ENCODE measurements around the gene FHOD1. TPM values are rescaled to one million over a fixed set of nuclear protein-coding genes. Genes with fewer than 3 reads are reported as not detected.

Gene FHOD1
- total RNA-seq, 2 donors from 2014 or later: 28.5 to 31.7 TPM

DNA sequence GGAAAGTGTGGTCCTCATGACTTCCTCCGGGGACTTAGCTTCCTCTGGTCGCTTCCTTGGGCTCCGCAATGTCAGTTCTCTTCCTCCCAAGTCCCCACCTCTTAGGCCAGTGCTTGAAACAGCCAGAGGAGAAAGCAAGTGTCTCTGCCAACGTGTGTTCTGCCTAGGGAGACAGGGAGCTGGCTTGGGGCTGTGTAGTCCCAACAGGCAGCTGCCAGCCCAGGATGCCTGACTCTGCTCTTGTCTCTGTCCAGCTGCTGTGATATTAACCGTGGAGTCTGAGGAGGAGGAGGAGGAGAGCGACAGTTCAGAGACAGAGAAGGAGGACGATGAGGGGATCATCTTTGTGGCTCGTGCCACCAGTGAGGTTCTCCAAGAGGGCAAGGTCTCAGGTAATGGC is 18.6 kb upstream of the FHOD1 start:
- no peak for ATAC-seq (ENCODE audit: insufficient number of reproducible peaks, low FRiP score, low read depth)
- no peak for DNase-seq (ENCODE audit: low spot score)
- no peaks in the 10 kb centered on the region for H3K36me3 ChIP-seq
- H3K27ac ChIP-seq: no peak overlapping the region
- TF ChIP-seq, protein P1, sequence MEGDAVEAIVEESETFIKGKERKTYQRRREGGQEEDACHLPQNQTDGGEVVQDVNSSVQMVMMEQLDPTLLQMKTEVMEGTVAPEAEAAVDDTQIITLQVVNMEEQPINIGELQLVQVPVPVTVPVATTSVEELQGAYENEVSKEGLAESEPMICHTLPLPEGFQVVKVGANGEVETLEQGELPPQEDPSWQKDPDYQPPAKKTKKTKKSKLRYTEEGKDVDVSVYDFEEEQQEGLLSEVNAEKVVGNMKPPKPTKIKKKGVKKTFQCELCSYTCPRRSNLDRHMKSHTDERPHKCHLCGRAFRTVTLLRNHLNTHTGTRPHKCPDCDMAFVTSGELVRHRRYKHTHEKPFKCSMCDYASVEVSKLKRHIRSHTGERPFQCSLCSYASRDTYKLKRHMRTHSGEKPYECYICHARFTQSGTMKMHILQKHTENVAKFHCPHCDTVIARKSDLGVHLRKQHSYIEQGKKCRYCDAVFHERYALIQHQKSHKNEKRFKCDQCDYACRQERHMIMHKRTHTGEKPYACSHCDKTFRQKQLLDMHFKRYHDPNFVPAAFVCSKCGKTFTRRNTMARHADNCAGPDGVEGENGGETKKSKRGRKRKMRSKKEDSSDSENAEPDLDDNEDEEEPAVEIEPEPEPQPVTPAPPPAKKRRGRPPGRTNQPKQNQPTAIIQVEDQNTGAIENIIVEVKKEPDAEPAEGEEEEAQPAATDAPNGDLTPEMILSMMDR (IDR thresholded peaks at IDR 0.05): no peak
- no peak overlapping the region for H3K4me3 ChIP-seq
- H3K4me1 ChIP-seq (ENCODE audit: control insufficient read depth in 1 of 2, low read depth in 2 of 2): no peaks in the 10 kb centered on the region
- no peaks in the 10 kb centered on the region for H3K9me3 ChIP-seq
- H3K27me3 ChIP-seq (replicated peaks; ENCODE audit: insufficient read depth): no peaks in the 10 kb centered on the region

DNA sequence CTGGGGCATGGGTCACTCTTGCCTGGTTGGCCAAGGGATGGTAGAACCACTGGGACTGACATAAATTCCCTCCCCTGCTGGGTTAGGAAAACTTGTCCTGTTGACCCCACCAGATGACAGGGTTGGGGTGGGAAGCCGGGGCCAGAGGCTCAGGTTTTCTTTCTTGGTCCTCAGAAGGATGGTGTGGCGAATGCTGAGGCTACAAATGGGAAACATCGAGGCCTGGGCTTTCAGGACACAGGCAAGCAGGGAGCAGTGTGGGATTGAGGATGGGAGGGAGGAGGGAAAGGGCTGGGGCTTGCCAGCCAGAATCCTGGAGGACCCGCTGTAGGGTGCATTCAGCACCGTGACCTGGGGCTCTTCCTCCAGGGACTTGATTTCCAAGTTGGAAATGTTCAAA is 17.6 kb upstream of the FHOD1 start:
- ATAC-seq (ENCODE audit: insufficient number of reproducible peaks, low FRiP score, low read depth): no peak
- no peak for DNase-seq (ENCODE audit: low spot score)
- TF ChIP-seq, protein P1 (IDR thresholded peaks at IDR 0.05): no peak

DNA sequence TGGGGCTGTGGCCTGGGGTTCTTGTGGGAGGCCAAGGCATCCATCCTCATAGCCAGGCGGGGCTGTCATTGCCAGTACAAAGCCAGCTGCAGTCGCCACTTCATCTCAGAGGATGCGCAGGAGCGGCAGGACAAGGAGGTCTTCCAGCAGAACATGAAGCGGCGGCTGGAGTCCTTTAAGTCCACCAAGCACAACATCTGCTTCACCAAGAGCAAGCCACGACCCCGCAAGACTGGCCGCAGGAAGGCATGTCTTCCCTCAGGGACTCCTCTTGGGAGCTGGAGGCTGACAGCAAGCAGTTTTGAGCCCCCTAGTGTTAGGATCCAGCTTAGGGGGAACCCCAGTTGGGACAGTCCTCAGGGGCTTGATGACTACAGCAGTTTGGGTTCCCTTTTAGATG is 17.0 kb upstream of the FHOD1 start:
- H3K36me3 ChIP-seq: no peaks in the 10 kb centered on the region
- no peak for DNase-seq (ENCODE audit: low spot score)
- no peaks in the 10 kb centered on the region for H3K4me1 ChIP-seq (ENCODE audit: control insufficient read depth in 1 of 2, low read depth in 2 of 2)
- no peaks in the 10 kb centered on the region for H3K27me3 ChIP-seq (replicated peaks; ENCODE audit: insufficient read depth)
- H3K4me3 ChIP-seq: no peak overlapping the region
- H3K9me3 ChIP-seq: no peaks in the 10 kb centered on the region
- TF ChIP-seq, protein P1 (IDR thresholded peaks at IDR 0.05): no peak
- no peak overlapping the region for H3K27ac ChIP-seq
- no peak for ATAC-seq (ENCODE audit: insufficient number of reproducible peaks, low FRiP score, low read depth)

More for the DNA sequence above, 17.6 kb upstream of the FHOD1 start:
- Histone ChIP-seq H3K27me3 (replicated peaks; ENCODE audit: insufficient read depth) (no peaks in the 10 kb centered on the region), H3K9me3 (no peaks in the 10 kb centered on the region), H3K4me1 (ENCODE audit: control insufficient read depth in 1 of 2, low read depth in 2 of 2) (no peaks in the 10 kb centered on the region), H3K27ac (no peak overlapping the region), H3K36me3 (no peaks in the 10 kb centered on the region), H3K4me3 (no peak overlapping the region)

DNA sequence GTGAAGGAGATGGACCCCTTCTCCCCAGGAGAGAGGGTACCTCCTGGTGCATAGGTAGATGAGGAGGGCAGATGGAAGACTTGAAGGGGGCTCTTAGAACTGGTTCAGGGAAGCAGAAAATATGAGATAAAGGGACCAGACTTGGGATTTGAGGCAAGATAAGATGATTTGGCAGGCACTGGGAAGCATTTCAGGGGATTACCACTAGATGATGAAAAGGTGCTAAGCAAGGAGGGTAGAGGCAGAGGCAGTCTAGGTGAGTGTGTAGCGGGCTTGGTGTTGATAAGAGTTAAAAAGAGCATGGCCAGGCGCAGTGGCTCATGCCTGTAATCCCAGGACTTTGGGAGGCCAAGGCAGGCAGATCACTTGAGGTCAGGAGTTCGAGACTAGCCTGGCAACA is 15.9 kb upstream of the FHOD1 start:
- H3K4me3 ChIP-seq: no peak overlapping the region
- H3K4me1 ChIP-seq (ENCODE audit: control insufficient read depth in 1 of 2, low read depth in 2 of 2): no peaks in the 10 kb centered on the region
- no peaks in the 10 kb centered on the region for H3K36me3 ChIP-seq
- no peaks in the 10 kb centered on the region for H3K9me3 ChIP-seq
- TF ChIP-seq, protein P1 (IDR thresholded peaks at IDR 0.05): no peak
- H3K27me3 ChIP-seq (replicated peaks; ENCODE audit: insufficient read depth): no peaks in the 10 kb centered on the region
- no peak overlapping the region for H3K27ac ChIP-seq
- DNase-seq (ENCODE audit: low spot score): no peak
- no peak for ATAC-seq (ENCODE audit: insufficient number of reproducible peaks, low FRiP score, low read depth)

DNA sequence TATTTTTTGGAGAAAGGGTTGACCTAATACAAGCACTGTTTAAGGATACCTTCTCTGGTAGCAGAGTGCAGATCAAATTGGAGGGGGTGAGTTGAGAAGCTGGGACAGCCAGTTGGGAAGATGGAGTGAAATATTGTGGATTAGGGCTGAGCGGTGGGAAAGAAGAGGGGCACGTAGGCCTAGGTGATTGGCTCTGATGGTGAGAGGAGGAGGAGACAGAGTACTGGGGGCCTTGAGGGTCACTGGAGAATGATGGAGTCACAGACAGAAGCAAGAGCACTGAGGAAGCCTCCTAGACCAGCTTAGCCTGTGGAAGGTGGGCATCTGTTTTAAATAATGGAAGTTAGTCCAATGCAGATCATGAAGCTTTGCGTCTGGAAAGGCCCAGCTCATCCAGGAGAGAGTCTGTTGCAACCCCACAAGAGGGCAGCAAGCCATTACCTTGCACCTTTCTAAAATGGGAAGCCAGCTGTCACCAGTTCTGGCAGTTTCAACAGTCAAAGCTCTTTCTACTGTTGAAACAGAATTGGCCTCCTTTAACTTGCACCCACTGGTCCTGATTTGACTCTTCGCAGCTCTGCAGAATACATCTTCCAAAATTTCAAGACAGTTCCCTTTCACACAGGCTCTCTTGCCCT is 13.3 kb upstream of the FHOD1 start:
- H3K4me3 ChIP-seq: no peak overlapping the region
- ATAC-seq (ENCODE audit: insufficient number of reproducible peaks, low FRiP score, low read depth) (peak; percentile 63), DNase-seq (ENCODE audit: low spot score) (no peak)
- no peaks in the 10 kb centered on the region for H3K36me3 ChIP-seq
- TF ChIP-seq, protein P1 (IDR thresholded peaks at IDR 0.05): no peak
- H3K27ac ChIP-seq: no peak overlapping the region
- H3K9me3 ChIP-seq: no peaks in the 10 kb centered on the region
- H3K4me1 ChIP-seq (ENCODE audit: control insufficient read depth in 1 of 2, low read depth in 2 of 2): no peaks in the 10 kb centered on the region
- no peaks in the 10 kb centered on the region for H3K27me3 ChIP-seq (replicated peaks; ENCODE audit: insufficient read depth)
